ENCODE measurements around the gene WDFY2. TPM values are rescaled to one million over a fixed set of nuclear protein-coding genes. Genes with fewer than 3 reads are reported as not detected.

The WDFY2 gene
- total RNA-seq, 1 donor from 2014 or later: 43.0 TPM

DNA sequence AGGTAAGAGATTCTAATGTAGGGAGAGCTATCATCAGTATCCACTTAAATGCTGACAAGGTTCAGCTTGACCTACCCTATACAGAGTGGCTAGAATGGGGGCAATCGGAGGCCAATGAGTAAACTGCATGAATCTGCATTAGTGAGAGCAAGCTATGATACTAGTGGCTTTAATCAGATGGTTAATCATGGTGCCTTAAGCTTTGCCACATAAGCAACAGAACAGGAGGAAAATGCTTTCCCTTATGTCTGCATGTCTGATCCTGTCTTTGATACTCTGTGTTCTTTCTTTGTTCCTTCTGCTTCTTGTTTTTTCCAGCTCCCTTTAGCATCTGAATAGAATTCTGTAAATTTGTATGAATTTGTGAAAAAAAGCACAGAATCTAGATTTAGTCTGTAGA is 91.1 kb downstream of the WDFY2 start:
- no peak overlapping the region for H3K4me3 Mint-ChIP-seq (ENCODE audit: unreplicated experiment)
- H3K36me3 Mint-ChIP-seq (ENCODE audit: unreplicated experiment): no peaks in the 10 kb centered on the region

DNA sequence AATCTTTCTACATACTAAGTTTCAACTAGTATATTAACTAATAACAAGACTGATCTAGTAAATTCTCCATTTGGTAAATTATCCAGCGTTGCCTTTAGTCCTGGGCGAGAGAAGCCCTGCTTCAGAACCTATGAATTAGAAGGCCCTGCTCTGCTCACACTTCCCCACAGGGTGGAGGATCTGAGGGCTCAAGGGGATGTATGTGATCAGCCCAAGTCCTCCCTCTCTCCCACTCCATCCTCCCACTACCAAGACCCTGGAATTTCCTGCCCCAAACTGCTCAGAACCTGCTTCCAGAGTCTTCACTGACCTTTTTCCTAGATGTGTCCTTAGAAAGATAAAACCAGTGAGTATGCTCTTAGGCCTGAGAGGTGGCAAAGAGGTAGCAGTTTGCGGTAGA is 91.6 kb downstream of the WDFY2 start:
- peaks cover 5% of the 10 kb centered on the region for H3K4me1 Mint-ChIP-seq (ENCODE audit: low read depth, unreplicated experiment)
- H3K27ac Mint-ChIP-seq (ENCODE audit: unreplicated experiment): no peak overlapping the region
- TF ChIP-seq, protein P1, sequence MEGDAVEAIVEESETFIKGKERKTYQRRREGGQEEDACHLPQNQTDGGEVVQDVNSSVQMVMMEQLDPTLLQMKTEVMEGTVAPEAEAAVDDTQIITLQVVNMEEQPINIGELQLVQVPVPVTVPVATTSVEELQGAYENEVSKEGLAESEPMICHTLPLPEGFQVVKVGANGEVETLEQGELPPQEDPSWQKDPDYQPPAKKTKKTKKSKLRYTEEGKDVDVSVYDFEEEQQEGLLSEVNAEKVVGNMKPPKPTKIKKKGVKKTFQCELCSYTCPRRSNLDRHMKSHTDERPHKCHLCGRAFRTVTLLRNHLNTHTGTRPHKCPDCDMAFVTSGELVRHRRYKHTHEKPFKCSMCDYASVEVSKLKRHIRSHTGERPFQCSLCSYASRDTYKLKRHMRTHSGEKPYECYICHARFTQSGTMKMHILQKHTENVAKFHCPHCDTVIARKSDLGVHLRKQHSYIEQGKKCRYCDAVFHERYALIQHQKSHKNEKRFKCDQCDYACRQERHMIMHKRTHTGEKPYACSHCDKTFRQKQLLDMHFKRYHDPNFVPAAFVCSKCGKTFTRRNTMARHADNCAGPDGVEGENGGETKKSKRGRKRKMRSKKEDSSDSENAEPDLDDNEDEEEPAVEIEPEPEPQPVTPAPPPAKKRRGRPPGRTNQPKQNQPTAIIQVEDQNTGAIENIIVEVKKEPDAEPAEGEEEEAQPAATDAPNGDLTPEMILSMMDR (IDR thresholded peaks at IDR 0.05; ENCODE audit: partially characterized antibody, unreplicated experiment): no peak
- H3K9me3 Mint-ChIP-seq (ENCODE audit: unreplicated experiment): peaks cover 3% of the 10 kb centered on the region
- H3K4me3 Mint-ChIP-seq (ENCODE audit: unreplicated experiment): no peak overlapping the region
- DNase-seq: no peak
- no peaks in the 10 kb centered on the region for H3K36me3 Mint-ChIP-seq (ENCODE audit: unreplicated experiment)
- H3K27me3 Mint-ChIP-seq (ENCODE audit: unreplicated experiment): peaks cover 4% of the 10 kb centered on the region

More for the DNA sequence above, 91.1 kb downstream of the WDFY2 start:
- no peak for DNase-seq
- TF ChIP-seq, protein P1 (IDR thresholded peaks at IDR 0.05; ENCODE audit: partially characterized antibody, unreplicated experiment): no peak
- Mint-ChIP-seq H3K27me3 (ENCODE audit: unreplicated experiment) (peaks cover 4% of the 10 kb centered on the region), H3K9me3 (ENCODE audit: unreplicated experiment) (peaks cover 3% of the 10 kb centered on the region), H3K4me1 (ENCODE audit: low read depth, unreplicated experiment) (no peaks in the 10 kb centered on the region), H3K27ac (ENCODE audit: unreplicated experiment) (no peak overlapping the region)

DNA sequence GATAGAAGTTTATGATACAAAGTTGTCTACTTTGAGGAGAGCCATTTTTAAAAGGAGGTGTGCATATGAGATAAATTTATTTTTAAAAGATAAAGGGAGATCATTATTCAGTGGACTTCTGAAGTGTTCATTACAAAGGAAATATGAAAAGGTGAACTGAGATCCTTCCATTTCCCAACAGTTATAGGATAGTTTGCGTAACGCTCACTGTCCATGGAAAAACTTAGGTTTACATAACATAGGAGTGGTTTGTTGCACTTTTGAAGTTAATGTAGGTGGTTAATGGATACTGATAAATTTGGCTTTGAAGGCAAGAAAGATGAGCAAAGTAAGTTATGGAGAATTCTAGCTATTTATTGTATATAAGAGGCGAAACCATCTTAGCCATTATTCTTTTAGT is 92.5 kb downstream of the WDFY2 start:
- peaks cover 8% of the 10 kb centered on the region for H3K4me1 Mint-ChIP-seq (ENCODE audit: low read depth, unreplicated experiment)
- no peak for DNase-seq
- peaks cover 4% of the 10 kb centered on the region for H3K27me3 Mint-ChIP-seq (ENCODE audit: unreplicated experiment)
- H3K27ac Mint-ChIP-seq (ENCODE audit: unreplicated experiment): no peak overlapping the region
- peaks cover 3% of the 10 kb centered on the region for H3K9me3 Mint-ChIP-seq (ENCODE audit: unreplicated experiment)
- H3K4me3 Mint-ChIP-seq (ENCODE audit: unreplicated experiment): no peak overlapping the region
- TF ChIP-seq, protein P1 (IDR thresholded peaks at IDR 0.05; ENCODE audit: partially characterized antibody, unreplicated experiment): no peak
- H3K36me3 Mint-ChIP-seq (ENCODE audit: unreplicated experiment): no peaks in the 10 kb centered on the region

DNA sequence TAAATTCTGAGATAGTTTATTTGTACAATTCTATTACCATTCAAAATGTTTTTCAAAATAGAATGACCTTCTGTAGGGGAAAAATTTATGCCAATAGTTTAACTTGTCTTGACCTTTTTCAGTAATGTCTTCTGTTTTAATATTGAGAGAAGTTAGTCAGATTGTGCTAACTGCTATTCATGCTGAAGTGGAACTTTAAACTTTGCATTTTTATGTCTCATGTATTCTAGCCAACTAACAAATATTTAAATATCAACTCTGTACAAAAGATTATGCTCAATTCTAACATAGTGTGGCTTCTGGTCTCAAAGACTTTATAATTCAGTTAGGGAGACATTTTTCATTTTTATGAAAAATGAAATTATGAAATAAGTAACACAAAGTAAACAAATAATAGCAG is 94.2 kb downstream of the WDFY2 start:
- DNase-seq: no peak
- Mint-ChIP-seq H3K27me3 (ENCODE audit: unreplicated experiment) (peaks cover 4% of the 10 kb centered on the region), H3K4me1 (ENCODE audit: low read depth, unreplicated experiment) (peaks cover 8% of the 10 kb centered on the region), H3K9me3 (ENCODE audit: unreplicated experiment) (peaks cover 3% of the 10 kb centered on the region), H3K4me3 (ENCODE audit: unreplicated experiment) (no peak overlapping the region), H3K36me3 (ENCODE audit: unreplicated experiment) (no peaks in the 10 kb centered on the region), H3K27ac (ENCODE audit: unreplicated experiment) (no peak overlapping the region)
- TF ChIP-seq, protein P1 (IDR thresholded peaks at IDR 0.05; ENCODE audit: partially characterized antibody, unreplicated experiment): no peak

DNA sequence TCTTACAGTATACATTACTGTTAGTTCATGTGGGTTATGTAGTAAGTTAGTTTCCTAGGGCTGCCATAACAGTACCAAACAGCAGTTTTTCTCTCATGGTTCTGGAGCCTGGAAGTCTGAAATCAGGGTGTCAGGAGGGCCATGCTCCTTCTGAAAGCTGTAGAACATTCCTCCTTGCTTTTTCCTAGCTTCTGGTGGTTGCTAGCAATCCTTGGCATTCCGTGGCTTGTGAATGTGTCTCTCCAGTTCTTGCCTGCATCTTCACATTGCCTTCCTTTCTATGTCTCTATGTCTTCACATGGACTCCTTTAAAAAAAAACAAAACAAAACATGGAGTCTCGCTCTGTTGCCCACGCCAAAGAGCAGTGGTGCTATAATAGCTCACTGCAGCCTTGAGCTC is 95.4 kb downstream of the WDFY2 start:
- TF ChIP-seq, protein P1 (IDR thresholded peaks at IDR 0.05; ENCODE audit: partially characterized antibody, unreplicated experiment): no peak
- no peak for DNase-seq
- Mint-ChIP-seq H3K27ac (ENCODE audit: unreplicated experiment) (no peak overlapping the region), H3K9me3 (ENCODE audit: unreplicated experiment) (peaks cover 3% of the 10 kb centered on the region), H3K27me3 (ENCODE audit: unreplicated experiment) (peaks cover 6% of the 10 kb centered on the region), H3K4me3 (ENCODE audit: unreplicated experiment) (no peak overlapping the region), H3K36me3 (ENCODE audit: unreplicated experiment) (no peaks in the 10 kb centered on the region), H3K4me1 (ENCODE audit: low read depth, unreplicated experiment) (peaks cover 16% of the 10 kb centered on the region)

Measured in glutamatergic neuron (in vitro differentiated cells).